GM19395 (cell line): ENCODE data around the gene PGA5.
A peak's percentile ranks its signal among the peaks of the same experiment; 100 is the strongest.

Experiments used
- ATAC-seq: cut with Tn5 transposase; IDR thresholded peaks from one replicate; pipeline ENCODE4 v1.9.1; 2021; ENCODE audit warnings: mild to moderate bottlenecking, moderate library complexity; ENCODE audit not compliant: unreplicated experiment

Gene PGA5

GRCh38 chr11:61293867-61294716 lies 53.1 kb downstream of the PGA5 start:
- peak; percentile 35 for ATAC-seq

- ATAC-seq = peak; percentile 73
Observed at GRCh38 chr11:61294717-61295595, 54.0 kb downstream of the PGA5 start, which contains the start of gene VWCE. VWCE (minus strand) TSS chr11:61295316; CDS start chr11:61295037, 279 bp downstream.

- no peak for ATAC-seq
Observed at GRCh38 chr11:61295596-61295926, 54.6 kb downstream of the PGA5 start.

- no peak for ATAC-seq
Observed at GRCh38 chr11:61297341-61297740, 56.4 kb downstream of the PGA5 start.

GRCh38 chr11:61297746-61298145 lies 56.8 kb downstream of the PGA5 start:
- no peak for ATAC-seq

GRCh38 chr11:61298663-61299244 lies 57.8 kb downstream of the PGA5 start:
- no peak for ATAC-seq
